Kidney (tissue), 14 donors: ENCODE results near the gene DPYSL4. TPM values are rescaled to one million over a fixed set of nuclear protein-coding genes. Genes with fewer than 3 reads are reported as not detected.

Experiments
- DNase-seq, 5 donors: peaks; one replicate each; pipeline ENCODE4 v3.0.0-alpha.2; 2013 to 2020
- FAIRE-seq: peaks from 2 replicates; lab custom pipeline; 2012; peaks lifted over from hg19 to GRCh38; lab: Jason Lieb, UNC
- H3K27ac ChIP-seq, 2 donors: one replicate each; pipeline ENCODE4 v1.7.0; 2013; ENCODE audit warnings: low read depth in 2 of 2, low read length in 2 of 2, inconsistent platforms in 1 of 2
- H3K27me3 ChIP-seq: one replicate; pipeline ENCODE4 v1.7.1; 2013; ENCODE audit warnings: low read length, inconsistent platforms; ENCODE audit not compliant: control insufficient read depth, insufficient read depth
- H3K36me3 ChIP-seq, 3 donors: one replicate each; pipeline versions ENCODE4 v1.7.0 to v1.7.1; 2013; ENCODE audit warnings: low read length in 3 of 3, control low read depth in 1 of 3, inconsistent platforms in 1 of 3; ENCODE audit not compliant: insufficient read depth in 3 of 3, control insufficient read depth in 2 of 3
- H3K4me1 ChIP-seq, 3 donors: one replicate each; pipeline versions ENCODE4 v1.7.0 to v1.7.1; 2013; ENCODE audit warnings: low read length in 3 of 3, inconsistent platforms in 1 of 3, low read depth in 1 of 3; ENCODE audit not compliant: control insufficient read depth in 2 of 3, insufficient read depth in 2 of 3
- H3K4me3 ChIP-seq, 3 donors: one replicate each; pipeline versions ENCODE4 v1.7.0 to v1.8.1; 2013; ENCODE audit warnings: low read length in 3 of 3, control low read depth in 1 of 3, inconsistent platforms in 1 of 3
- H3K9ac ChIP-seq, 3 donors: one replicate each; pipeline versions ENCODE4 v1.7.0 to v1.7.1; 2013; ENCODE audit warnings: low read length in 3 of 3, control low read depth in 1 of 3, inconsistent platforms in 1 of 3
- H3K9me3 ChIP-seq, 3 donors: one replicate each; pipeline versions ENCODE4 v1.7.0 to v1.7.1; 2013; ENCODE audit warnings: low read length in 3 of 3, control low read depth in 1 of 3, inconsistent platforms in 1 of 3; ENCODE audit not compliant: control insufficient read depth in 2 of 3, insufficient read depth in 1 of 3
- intact Hi-C: fragments of 100-400 bp; cut with DNase I; formaldehyde crosslinking; loops from one replicate; pipeline ENCODE4 v1.11.1; 2022
- polyA plus RNA-seq: library from polyadenylated mRNA; stranded (reverse); fragments of 350-450 nt; fragmentation: Illumina TruSeq; extraction: RNeasy Lipid Tissue Mini Kit (QIAGEN cat#74804); gene quantifications from one replicate; pipeline ENCODE4 v1.2.3, GENCODE V29; 2014; ENCODE audit warnings: low read depth, low replicate concordance; ENCODE audit not compliant: insufficient read depth
- total RNA-seq: library from RNA; stranded (reverse); fragmentation: NEBNext Ultra II Directional; extraction: Animal tissue kit (Norgen Biotek cat#: 25700); gene quantifications from one replicate; pipeline ENCODE4 v1.2.1, GENCODE V29; 2021
- TF ChIP-seq, protein P1 (sequence below): IDR thresholded peaks from 3 replicates; pipeline ENCODE4 v1.5.1; 2012; ENCODE audit warnings: mild to moderate bottlenecking, moderate library complexity, borderline replicate concordance; ENCODE audit not compliant: insufficient read depth; ENCODE audit errors: extremely low read depth
- donor health status: control.
- donor health status: control.
- donor health status: control.
- donor health status: control.
- donor health status: control.
- donor health status: DM: yes; HTN: yes; CAD: no.
- donor health status: Normal renal cell carcinoma (clear cell type).

Gene DPYSL4
- total and polyA plus RNA-seq, 2 donors from 2014 or later: 0.60 TPM; not detected in 1

DNA sequence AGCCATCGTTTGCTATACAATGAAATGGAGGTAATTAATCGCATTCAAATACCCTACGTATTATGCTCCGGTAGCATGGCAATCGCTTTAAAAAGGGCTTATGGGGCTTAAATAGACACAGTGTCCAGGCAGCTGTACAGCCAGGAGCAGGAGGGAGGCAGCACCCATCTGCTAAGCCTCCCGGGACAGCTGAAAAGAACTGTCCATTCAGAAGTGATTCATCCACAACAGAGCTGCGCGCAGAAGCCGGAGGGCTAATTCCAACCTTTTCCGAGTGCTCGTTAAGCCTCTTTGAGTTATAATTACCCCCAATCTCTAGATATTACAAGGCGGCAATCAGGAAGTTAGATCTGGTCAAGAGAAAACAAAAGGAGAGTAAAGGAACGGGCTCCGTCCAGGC, 58.3 kb downstream of the DPYSL4 start:
- Histone ChIP-seq H3K36me3 (no peaks in the 10 kb centered on the region), H3K27me3 (no peaks in the 10 kb centered on the region), H3K4me3 (no peak overlapping the region), H3K9ac (no peak overlapping the region), H3K27ac (no peak overlapping the region), H3K9me3 (no peaks in the 10 kb centered on the region), H3K4me1 (no peaks in the 10 kb centered on the region)
- FAIRE-seq (no peak), DNase-seq (no peak)
- TF ChIP-seq, protein P1, sequence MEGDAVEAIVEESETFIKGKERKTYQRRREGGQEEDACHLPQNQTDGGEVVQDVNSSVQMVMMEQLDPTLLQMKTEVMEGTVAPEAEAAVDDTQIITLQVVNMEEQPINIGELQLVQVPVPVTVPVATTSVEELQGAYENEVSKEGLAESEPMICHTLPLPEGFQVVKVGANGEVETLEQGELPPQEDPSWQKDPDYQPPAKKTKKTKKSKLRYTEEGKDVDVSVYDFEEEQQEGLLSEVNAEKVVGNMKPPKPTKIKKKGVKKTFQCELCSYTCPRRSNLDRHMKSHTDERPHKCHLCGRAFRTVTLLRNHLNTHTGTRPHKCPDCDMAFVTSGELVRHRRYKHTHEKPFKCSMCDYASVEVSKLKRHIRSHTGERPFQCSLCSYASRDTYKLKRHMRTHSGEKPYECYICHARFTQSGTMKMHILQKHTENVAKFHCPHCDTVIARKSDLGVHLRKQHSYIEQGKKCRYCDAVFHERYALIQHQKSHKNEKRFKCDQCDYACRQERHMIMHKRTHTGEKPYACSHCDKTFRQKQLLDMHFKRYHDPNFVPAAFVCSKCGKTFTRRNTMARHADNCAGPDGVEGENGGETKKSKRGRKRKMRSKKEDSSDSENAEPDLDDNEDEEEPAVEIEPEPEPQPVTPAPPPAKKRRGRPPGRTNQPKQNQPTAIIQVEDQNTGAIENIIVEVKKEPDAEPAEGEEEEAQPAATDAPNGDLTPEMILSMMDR: no peak
- intact Hi-C loops: no loop called here

GRCh38 chr10:132246296-132246695, 59.5 kb downstream of the DPYSL4 start:
- Histone ChIP-seq H3K27me3 (no peaks in the 10 kb centered on the region), H3K4me1 (no peaks in the 10 kb centered on the region), H3K27ac (no peak overlapping the region), H3K9ac (no peak overlapping the region), H3K36me3 (no peaks in the 10 kb centered on the region), H3K4me3 (no peak overlapping the region), H3K9me3 (no peaks in the 10 kb centered on the region)
- intact Hi-C loops: no loop called here
- no peak for FAIRE-seq
- no peak for DNase-seq
- TF ChIP-seq, protein P1: no peak

DNA sequence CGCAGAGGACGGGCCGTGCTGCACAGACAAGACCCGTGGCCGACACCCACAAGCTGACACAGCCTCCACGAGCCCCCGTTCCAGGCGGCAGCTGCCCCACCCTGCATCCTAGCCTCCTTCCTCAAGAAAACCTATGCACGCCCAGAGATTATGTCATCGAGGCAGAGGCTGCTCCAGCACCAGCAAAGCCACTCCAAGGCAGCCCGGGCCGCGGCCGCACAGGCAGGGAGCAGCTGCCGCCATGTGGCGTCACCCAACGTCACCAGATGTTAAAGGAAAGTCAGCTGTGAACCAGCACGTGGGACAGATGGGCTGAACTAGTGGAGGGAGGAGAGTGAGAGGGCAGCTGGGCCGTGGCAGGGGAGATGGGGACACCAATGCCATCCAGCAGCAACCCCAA, 61.2 kb downstream of the DPYSL4 start:
- H3K4me3 ChIP-seq: no peak overlapping the region
- TF ChIP-seq, protein P1: no peak
- H3K9me3 ChIP-seq: no peaks in the 10 kb centered on the region
- no peaks in the 10 kb centered on the region for H3K4me1 ChIP-seq
- H3K27me3 ChIP-seq: no peaks in the 10 kb centered on the region
- DNase-seq (no peak), FAIRE-seq (no peak)
- H3K27ac ChIP-seq: no peak overlapping the region
- no peaks in the 10 kb centered on the region for H3K36me3 ChIP-seq
- no peak overlapping the region for H3K9ac ChIP-seq
- intact Hi-C loops: no loop called here
